MM.1S (cell line): ENCODE results near the gene PAN2.

Source experiments
- CTCF ChIP-seq: fragments of 300-600 bp; sonication (generic); IDR thresholded peaks from 2 replicates; pipeline ENCODE4 v1.5.1; 2016; ENCODE audit warnings: antibody characterized with exemption, low read length, mixed read lengths
- EZH2phosphoT487 ChIP-seq: fragments of 300-600 bp; sonication (generic); IDR thresholded peaks from 2 replicates; pipeline ENCODE4 v1.6.1; 2018; ENCODE audit warnings: antibody characterized with exemption, low read length

- TF ChIP-seq CTCF (no peak), EZH2phosphoT487 (no peak)
Measured at GRCh38 chr12:56267443-56268071, 66.2 kb downstream of the PAN2 start.
